Neural cell (in vitro differentiated cells): ENCODE results near the gene DNAAF5. TPM values are rescaled to one million over a fixed set of nuclear protein-coding genes. Genes with fewer than 3 reads are reported as not detected.
"Not testable (repeated sequence)": the region's sequence is repeated elsewhere in the genome, so short reads cannot be mapped to it uniquely, and the experiment has no call there.

Source experiments
- H2AFZ ChIP-seq: fragments of 200-600, 300-800 bp; sonication (generic), shearing (Covaris generic); 2 replicates; pipeline ENCODE4 v1.6.0; 2014; ENCODE audit warnings: low read depth, mild to moderate bottlenecking, antibody characterized with exemption, low read length, moderate library complexity
- H3F3A ChIP-seq: fragments of 200-600 bp; shearing (Covaris generic); 2 replicates; pipeline ENCODE4 v1.6.1; 2016; ENCODE audit warnings: mild to moderate bottlenecking, moderate library complexity, mixed read lengths, antibody characterized with exemption, low read length; ENCODE audit not compliant: insufficient read depth, poor library complexity, severe bottlenecking
- H3K27ac ChIP-seq: fragments of 200-600, 300-800 bp; sonication (generic), shearing (Covaris generic); 2 replicates; pipeline ENCODE4 v1.5.1; 2014; ENCODE audit warnings: mild to moderate bottlenecking, low read length, moderate library complexity
- H3K27me3 ChIP-seq: fragments of 300-800, 200-600 bp; sonication (generic), shearing (Covaris generic); 2 replicates; pipeline ENCODE4 v1.6.0; 2014; ENCODE audit warnings: mild to moderate bottlenecking, low read depth, low read length, moderate library complexity; ENCODE audit not compliant: insufficient read depth
- H3K36me3 ChIP-seq: fragments of 300-800, 200-600 bp; sonication (generic), shearing (Covaris generic); 2 replicates; pipeline ENCODE4 v1.5.1; 2014; ENCODE audit warnings: mild to moderate bottlenecking, antibody characterized with exemption, low read length, moderate library complexity; ENCODE audit not compliant: insufficient read depth
- H3K4me2 ChIP-seq: fragments of 300-800, 200-600 bp; sonication (generic), shearing (Covaris generic); 2 replicates; pipeline ENCODE4 v1.6.0; 2014; ENCODE audit warnings: mild to moderate bottlenecking, low read length
- H3K4me3 ChIP-seq: fragments of 300-800, 200-600 bp; sonication (generic), shearing (Covaris generic); 2 replicates; pipeline ENCODE4 v1.5.1; 2014; ENCODE audit warnings: mild to moderate bottlenecking, low read length, moderate library complexity
- H3K79me2 ChIP-seq: fragments of 200-600 bp; shearing (Covaris generic); replicated peaks from 2 replicates; pipeline ENCODE4 v1.6.0; 2014; ENCODE audit warnings: mild to moderate bottlenecking, low read length, moderate library complexity; ENCODE audit not compliant: insufficient read depth
- H3K9ac ChIP-seq: fragments of 300-800, 200-600 bp; sonication (generic), shearing (Covaris generic); 2 replicates; pipeline ENCODE4 v1.6.1; 2016; ENCODE audit warnings: mild to moderate bottlenecking, low read length, mixed read lengths
- H3K9me2 ChIP-seq: fragments of 200-600 bp; shearing (Covaris generic); 2 replicates; pipeline ENCODE4 v1.6.1; 2016; ENCODE audit warnings: mild to moderate bottlenecking, low read length, mixed read lengths; ENCODE audit not compliant: insufficient read depth
- H3K9me3 ChIP-seq: fragments of 200-600, 300-800 bp; sonication (generic), shearing (Covaris generic); 2 replicates; pipeline ENCODE4 v1.6.1; 2016; ENCODE audit warnings: mild to moderate bottlenecking, mixed run types, low read length, moderate library complexity, mixed read lengths
- H4K20me1 ChIP-seq: fragments of 200-600 bp; shearing (Covaris generic); 2 replicates; pipeline ENCODE4 v1.6.1; 2016; ENCODE audit warnings: mild to moderate bottlenecking, mixed run types; ENCODE audit not compliant: insufficient read depth
- EP300 ChIP-seq: fragments of 450-650 bp; conservative IDR thresholded peaks from 2 replicates; pipeline ENCODE4 v1.6.1; 2014; ENCODE audit warnings: antibody characterized with exemption, mild to moderate bottlenecking, moderate library complexity; ENCODE audit not compliant: poor library complexity, severe bottlenecking
- EZH2 ChIP-seq: fragments of 200-600, 300-800 bp; shearing (Covaris generic), sonication (generic); IDR thresholded peaks from 2 replicates; pipeline ENCODE4 v1.6.1; 2014; ENCODE audit warnings: antibody characterized with exemption, low read length, borderline replicate concordance, mild to moderate bottlenecking; ENCODE audit not compliant: insufficient read depth, poor library complexity, severe bottlenecking
- MXI1 ChIP-seq: fragments of 450-650 bp; conservative IDR thresholded peaks from 2 replicates; pipeline ENCODE4 v1.6.1; 2014; ENCODE audit warnings: antibody characterized with exemption, mild to moderate bottlenecking; ENCODE audit not compliant: poor library complexity, severe bottlenecking
- POLR2AphosphoS5 ChIP-seq: IDR thresholded peaks from 2 replicates; pipeline ENCODE4 v1.6.1; 2012
- RAD21 ChIP-seq: fragments of 450-650 bp; conservative IDR thresholded peaks from 2 replicates; pipeline ENCODE4 v1.6.1; 2014; ENCODE audit warnings: antibody characterized with exemption, mild to moderate bottlenecking, moderate library complexity
- SMC3 ChIP-seq: fragments of 450-650 bp; conservative IDR thresholded peaks from 2 replicates; pipeline ENCODE4 v1.6.1; 2014; ENCODE audit warnings: antibody characterized with exemption, mild to moderate bottlenecking, moderate library complexity; ENCODE audit not compliant: poor library complexity
- TAF1 ChIP-seq: IDR thresholded peaks from 2 replicates; pipeline ENCODE4 v1.6.1; 2012; ENCODE audit warnings: low read depth
- polyA plus RNA-seq: library from polyadenylated mRNA; depleted of rRNA; stranded (reverse); fragments of >200 nt; gene quantifications from 2 replicates; pipeline ENCODE4 v1.2.3, GENCODE V29; 2014
- TF ChIP-seq, protein P1 (sequence below): fragments of 450-650 bp; IDR thresholded peaks from 2 replicates; pipeline ENCODE4 v1.5.1; 2014; ENCODE audit warnings: antibody characterized with exemption, mild to moderate bottlenecking, moderate library complexity; ENCODE audit not compliant: poor library complexity, severe bottlenecking
- TF ChIP-seq, protein P2 (sequence below): IDR thresholded peaks from 2 replicates; pipeline ENCODE4 v1.6.1; 2012; ENCODE audit warnings: borderline replicate concordance

The DNAAF5 gene
- polyA plus RNA-seq, 1 donor from 2014 or later, result 5.3 TPM

DNA sequence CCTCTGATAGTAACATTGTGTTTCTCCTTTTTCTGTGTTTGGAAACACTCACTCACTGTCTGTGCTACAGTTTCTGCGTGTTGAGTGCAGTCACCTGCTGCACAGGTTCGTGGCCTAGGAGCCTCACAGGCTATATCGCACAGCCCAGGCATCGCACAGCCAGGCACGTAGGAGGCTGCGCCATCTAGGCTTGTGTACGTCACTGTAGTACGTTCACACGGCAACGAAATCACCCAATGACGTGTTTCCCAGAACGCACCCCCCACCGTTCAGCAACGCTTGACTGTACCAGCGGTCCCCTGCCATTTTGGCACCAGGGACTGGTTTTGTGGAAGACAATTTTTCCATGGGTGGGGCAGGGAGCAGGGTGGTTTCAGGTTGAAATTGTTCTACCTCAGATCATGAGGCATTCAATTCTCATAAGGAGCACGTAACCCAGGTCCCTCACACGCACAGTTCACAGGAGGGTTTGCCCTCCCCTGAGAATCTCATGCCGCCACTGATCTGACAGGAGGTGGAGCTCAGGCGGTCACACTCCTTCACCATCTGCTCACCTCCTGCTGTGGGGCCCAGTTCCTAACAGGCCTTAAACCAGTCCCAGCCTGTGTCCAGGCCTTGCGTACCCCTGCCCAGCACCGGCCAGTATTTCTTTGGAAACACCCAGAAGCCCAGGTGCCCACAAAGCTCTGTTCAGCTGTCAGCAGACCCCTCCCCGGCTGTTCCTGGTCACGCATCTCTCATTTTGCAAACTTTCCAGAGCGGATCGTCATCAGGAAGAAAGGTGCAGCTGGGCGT, 23.8 kb downstream of the DNAAF5 start:
- Histone ChIP-seq H3K4me3 (no peak overlapping the region), H3F3A (no peaks in the 10 kb centered on the region), H3K9ac (no peak overlapping the region), H4K20me1 (no peaks in the 10 kb centered on the region), H3K27ac (no peak overlapping the region), H3K79me2 (no peaks in the 10 kb centered on the region), H3K9me2 (no peaks in the 10 kb centered on the region), H3K4me2 (no peak overlapping the region), H3K9me3 (no peaks in the 10 kb centered on the region), H2AFZ (no peak overlapping the region), H3K27me3 (no peaks in the 10 kb centered on the region), H3K36me3 (no peaks in the 10 kb centered on the region)
- TF ChIP-seq TAF1 (no peak), SMC3 (no peak), POLR2AphosphoS5 (no peak), EP300 (no peak), RAD21 (no peak)
- TF ChIP-seq, protein P1, sequence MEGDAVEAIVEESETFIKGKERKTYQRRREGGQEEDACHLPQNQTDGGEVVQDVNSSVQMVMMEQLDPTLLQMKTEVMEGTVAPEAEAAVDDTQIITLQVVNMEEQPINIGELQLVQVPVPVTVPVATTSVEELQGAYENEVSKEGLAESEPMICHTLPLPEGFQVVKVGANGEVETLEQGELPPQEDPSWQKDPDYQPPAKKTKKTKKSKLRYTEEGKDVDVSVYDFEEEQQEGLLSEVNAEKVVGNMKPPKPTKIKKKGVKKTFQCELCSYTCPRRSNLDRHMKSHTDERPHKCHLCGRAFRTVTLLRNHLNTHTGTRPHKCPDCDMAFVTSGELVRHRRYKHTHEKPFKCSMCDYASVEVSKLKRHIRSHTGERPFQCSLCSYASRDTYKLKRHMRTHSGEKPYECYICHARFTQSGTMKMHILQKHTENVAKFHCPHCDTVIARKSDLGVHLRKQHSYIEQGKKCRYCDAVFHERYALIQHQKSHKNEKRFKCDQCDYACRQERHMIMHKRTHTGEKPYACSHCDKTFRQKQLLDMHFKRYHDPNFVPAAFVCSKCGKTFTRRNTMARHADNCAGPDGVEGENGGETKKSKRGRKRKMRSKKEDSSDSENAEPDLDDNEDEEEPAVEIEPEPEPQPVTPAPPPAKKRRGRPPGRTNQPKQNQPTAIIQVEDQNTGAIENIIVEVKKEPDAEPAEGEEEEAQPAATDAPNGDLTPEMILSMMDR, result no peak
- TF ChIP-seq, protein P2, sequence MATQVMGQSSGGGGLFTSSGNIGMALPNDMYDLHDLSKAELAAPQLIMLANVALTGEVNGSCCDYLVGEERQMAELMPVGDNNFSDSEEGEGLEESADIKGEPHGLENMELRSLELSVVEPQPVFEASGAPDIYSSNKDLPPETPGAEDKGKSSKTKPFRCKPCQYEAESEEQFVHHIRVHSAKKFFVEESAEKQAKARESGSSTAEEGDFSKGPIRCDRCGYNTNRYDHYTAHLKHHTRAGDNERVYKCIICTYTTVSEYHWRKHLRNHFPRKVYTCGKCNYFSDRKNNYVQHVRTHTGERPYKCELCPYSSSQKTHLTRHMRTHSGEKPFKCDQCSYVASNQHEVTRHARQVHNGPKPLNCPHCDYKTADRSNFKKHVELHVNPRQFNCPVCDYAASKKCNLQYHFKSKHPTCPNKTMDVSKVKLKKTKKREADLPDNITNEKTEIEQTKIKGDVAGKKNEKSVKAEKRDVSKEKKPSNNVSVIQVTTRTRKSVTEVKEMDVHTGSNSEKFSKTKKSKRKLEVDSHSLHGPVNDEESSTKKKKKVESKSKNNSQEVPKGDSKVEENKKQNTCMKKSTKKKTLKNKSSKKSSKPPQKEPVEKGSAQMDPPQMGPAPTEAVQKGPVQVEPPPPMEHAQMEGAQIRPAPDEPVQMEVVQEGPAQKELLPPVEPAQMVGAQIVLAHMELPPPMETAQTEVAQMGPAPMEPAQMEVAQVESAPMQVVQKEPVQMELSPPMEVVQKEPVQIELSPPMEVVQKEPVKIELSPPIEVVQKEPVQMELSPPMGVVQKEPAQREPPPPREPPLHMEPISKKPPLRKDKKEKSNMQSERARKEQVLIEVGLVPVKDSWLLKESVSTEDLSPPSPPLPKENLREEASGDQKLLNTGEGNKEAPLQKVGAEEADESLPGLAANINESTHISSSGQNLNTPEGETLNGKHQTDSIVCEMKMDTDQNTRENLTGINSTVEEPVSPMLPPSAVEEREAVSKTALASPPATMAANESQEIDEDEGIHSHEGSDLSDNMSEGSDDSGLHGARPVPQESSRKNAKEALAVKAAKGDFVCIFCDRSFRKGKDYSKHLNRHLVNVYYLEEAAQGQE, result no peak

DNA sequence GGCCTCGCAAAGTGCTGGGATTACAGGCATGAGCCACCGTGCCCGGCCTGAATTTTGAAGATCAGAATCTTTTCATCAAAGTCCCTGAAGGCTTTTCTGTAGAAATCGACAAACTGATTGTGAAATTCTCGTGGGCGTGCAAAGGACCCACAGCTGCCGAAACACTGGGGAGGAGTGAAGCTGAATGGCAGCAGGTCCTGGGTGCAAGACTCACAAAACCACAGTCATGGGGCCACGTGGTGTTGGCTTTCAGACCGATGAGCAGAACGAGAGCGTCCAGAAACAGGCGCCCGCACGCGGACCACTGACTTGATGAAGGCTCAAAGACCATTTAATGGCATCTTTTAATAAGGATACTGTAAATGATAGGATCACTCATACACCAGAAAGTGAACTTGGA, 25.3 kb downstream of the DNAAF5 start:
- H4K20me1 ChIP-seq, result no peaks in the 10 kb centered on the region
- no peak overlapping the region for H3K9ac ChIP-seq
- no peaks in the 10 kb centered on the region for H3K79me2 ChIP-seq
- H3K27me3 ChIP-seq, result no peaks in the 10 kb centered on the region
- no peak overlapping the region for H3K4me2 ChIP-seq
- H3F3A ChIP-seq, result no peaks in the 10 kb centered on the region
- no peaks in the 10 kb centered on the region for H3K36me3 ChIP-seq
- H2AFZ ChIP-seq, result no peak overlapping the region
- H3K9me3 ChIP-seq, result no peaks in the 10 kb centered on the region
- TF ChIP-seq EZH2 (no peak), POLR2AphosphoS5 (no peak), MXI1 (no peak), TAF1 (no peak), RAD21 (no peak), SMC3 (no peak), EP300 (no peak)
- TF ChIP-seq, protein P1, result no peak
- TF ChIP-seq, protein P2, result no peak
- no peak overlapping the region for H3K27ac ChIP-seq
- no peak overlapping the region for H3K4me3 ChIP-seq
- no peaks in the 10 kb centered on the region for H3K9me2 ChIP-seq

DNA sequence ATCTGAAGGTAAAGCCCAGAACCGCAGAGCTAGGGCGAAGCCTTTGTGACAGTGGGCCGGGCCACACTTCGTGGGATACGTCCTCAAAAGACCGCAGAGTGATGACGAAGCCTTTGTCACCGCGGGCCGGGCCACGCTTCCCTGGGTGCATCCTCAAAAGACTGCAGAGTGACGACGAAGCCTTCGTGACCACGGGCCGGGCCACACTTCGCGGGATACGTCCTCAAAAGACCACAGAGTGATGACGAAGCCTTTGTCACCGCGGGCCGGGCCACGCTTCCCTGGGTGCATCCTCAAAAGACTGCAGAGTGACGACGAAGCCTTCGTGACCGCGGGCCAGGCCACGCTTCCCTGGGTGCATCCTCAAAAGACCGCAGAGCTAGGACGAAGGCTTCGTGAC, 25.8 kb downstream of the DNAAF5 start:
- not testable (repeated sequence) for H3K27ac ChIP-seq, H3F3A ChIP-seq, H3K79me2 ChIP-seq, H3K4me2 ChIP-seq, H3K9me2 ChIP-seq, H3K9me3 ChIP-seq, H2AFZ ChIP-seq, H3K4me3 ChIP-seq, H4K20me1 ChIP-seq, H3K9ac ChIP-seq, H3K27me3 ChIP-seq, H3K36me3 ChIP-seq
